HG03025 (cell line): ENCODE results near the gene CD244.
"Not testable (repeated sequence)": the region's sequence is repeated elsewhere in the genome, so short reads cannot be mapped to it uniquely, and the experiment has no call there.

ENCODE experiments used
- ATAC-seq: cut with Tn5 transposase; IDR thresholded peaks from one replicate; pipeline ENCODE4 v1.9.1; 2021; ENCODE audit warnings: mild to moderate bottlenecking, moderate library complexity; ENCODE audit not compliant: unreplicated experiment, low FRiP score

Gene CD244, protein sequence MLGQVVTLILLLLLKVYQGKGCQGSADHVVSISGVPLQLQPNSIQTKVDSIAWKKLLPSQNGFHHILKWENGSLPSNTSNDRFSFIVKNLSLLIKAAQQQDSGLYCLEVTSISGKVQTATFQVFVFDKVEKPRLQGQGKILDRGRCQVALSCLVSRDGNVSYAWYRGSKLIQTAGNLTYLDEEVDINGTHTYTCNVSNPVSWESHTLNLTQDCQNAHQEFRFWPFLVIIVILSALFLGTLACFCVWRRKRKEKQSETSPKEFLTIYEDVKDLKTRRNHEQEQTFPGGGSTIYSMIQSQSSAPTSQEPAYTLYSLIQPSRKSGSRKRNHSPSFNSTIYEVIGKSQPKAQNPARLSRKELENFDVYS

GRCh38 chr1:160862203-160863060 is at the start of gene CD244:
Gene CD244 (minus strand): TSS chr1:160862887. CDS start chr1:160862677, 210 bp downstream.
- ATAC-seq: no peak

GRCh38 chr1:160911925-160912324 is 49.2 kb upstream of the CD244 start:
- ATAC-seq: no peak

GRCh38 chr1:160911441-160911840 is 48.8 kb upstream of the CD244 start:
- ATAC-seq: no peak

DNA sequence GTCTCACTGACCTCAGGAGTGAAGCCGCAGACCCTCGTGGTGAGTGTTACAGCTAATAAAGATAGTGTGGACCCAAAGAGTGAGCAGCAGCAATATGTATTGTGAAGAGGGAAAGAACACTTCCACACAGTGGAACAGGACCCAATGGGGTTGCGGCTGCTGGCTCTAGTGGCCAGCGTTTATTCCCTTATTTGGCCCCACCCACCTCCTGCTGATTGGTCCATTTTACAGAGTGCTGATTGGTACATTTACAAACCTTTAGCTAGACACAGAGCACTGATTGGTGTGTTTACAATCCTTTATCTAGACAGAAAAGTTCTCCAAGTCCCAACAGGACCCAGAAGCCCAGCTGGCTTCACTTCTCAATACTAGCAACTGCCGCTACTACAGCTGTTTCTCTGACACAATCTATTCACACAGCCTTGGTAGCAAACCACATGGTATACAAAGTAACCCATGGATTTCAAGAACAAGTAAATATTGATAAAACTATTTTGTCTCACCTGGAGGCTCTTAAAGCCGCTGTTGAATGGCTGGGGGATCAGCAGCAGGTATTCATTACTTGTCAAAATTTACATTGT is 47.6 kb upstream of the CD244 start:
- no peak for ATAC-seq

- no peak for ATAC-seq
These were observed 45.3 kb upstream of the CD244 start for GRCh38 chr1:160907976-160908375.

- ATAC-seq: no peak
These were observed 42.9 kb upstream of the CD244 start for GRCh38 chr1:160905617-160905989.

- no peak for ATAC-seq
These were observed 42.3 kb upstream of the CD244 start for GRCh38 chr1:160904783-160905616.

DNA sequence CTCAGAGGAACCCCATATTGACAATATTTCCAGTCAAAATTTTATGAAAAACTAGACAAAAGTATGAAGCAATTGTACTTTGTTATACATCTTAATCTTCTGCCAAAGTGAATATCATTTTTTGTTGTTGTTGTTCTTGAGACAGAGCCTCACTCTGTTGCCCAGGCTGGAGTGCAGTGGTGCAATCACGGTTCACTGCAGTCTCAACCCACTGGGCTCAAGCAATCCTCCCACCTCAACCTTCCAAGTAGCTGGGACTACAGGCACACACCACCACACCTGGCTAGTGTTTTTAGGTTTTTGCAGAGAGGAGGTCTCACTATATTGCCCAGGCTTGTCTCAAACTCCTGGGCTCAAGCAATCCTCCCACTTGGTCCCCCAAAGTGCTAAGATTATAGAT is 39.6 kb upstream of the CD244 start:
- not testable (repeated sequence) for ATAC-seq

DNA sequence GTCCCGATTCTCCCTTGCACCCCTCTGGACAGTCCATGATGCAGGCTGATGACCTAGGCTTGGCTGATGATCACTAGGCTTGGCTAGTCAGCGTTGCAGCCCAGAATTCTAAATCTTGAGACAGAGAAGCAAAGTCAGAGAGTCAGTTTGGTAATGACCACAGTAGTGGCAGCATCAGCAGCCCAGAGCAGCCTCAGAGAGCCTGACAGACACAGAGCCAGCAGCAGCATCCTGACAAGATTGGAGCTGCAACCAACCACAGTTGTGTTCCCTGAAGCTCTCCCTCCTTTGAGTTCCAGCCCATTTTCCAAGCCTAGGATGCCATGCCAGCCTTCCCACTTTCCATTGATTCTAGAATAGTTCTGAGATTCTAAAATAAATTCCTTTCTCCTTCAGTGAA is 39.1 kb upstream of the CD244 start:
- ATAC-seq: no peak

DNA sequence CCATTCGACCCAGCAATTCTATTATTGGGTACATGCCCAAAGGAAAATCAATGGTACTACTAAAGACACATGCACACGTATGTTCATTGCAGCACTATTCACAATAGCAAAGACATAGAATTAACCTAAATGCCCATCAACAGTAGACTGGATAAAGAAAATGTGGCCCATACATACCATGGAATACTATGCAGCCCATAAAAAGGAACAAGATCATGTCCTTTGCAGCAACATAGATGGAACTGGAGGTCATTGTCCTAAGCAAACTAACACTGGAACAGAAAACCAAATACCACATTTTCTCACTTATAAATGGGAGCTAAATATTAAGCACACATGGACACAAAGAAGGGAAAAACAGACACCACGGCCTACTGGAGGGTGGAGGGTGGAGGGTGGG is 38.0 kb upstream of the CD244 start:
- ATAC-seq: not testable (repeated sequence)

DNA sequence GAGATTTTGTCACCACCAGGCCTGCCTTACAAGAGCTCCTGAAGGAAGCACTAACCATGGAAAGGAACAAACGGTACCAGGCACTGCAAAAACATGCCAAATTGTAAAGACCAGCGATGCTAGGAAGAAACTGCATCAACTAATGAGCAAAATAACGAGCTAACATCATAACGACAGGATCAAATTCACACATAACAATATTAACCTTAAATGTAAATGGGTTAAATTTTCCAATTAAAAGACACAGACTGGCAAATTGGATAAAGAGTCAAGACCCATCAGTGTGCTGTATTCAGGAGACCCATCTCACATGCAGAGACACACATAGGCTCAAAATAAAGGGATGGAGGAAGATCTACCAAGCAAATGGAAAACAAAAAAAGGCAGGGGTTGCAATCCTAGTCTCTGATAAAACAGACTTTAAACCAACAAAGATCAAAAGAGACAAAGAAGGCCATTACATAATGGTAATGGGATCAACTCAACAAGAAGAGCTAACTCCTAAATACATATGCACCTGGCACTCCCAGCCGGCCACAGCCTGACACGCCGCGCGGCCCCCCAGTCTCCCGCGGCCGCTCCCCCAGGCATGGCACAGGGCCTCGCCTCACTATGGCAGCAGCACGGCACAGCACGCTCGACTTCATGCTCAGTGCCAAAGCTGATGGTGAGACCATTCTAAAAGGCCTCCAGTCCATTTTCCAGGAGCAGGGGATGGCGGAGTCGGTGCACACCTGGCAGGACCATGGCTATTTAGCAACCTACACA is 31.9 kb upstream of the CD244 start:
- not testable (repeated sequence) for ATAC-seq

GRCh38 chr1:160891474-160891873 is 28.8 kb upstream of the CD244 start:
- ATAC-seq: no peak

DNA sequence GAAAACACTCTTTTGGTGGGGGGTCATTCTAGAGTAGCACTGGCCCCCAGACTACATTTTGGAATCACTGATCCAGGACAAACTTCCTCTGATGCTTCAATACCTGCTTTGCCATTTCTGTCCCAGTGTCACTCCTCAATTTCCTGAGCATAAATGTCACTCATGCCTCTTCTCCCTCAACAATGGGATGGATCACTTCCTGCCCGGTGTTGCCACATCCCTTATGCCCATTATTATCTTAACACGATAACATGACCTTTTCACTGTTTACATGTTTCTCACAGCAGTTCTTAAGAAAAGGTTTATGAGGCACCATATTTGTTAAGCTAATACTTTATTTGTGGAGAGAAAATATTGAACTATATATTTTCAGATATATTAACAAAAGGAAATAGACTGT is 26.2 kb upstream of the CD244 start:
- ATAC-seq: no peak

GRCh38 chr1:160887071-160887470 is 24.4 kb upstream of the CD244 start:
- ATAC-seq: no peak

GRCh38 chr1:160885042-160885441 is 22.4 kb upstream of the CD244 start, which contains the start of gene ITLN1:
Gene ITLN1 (minus strand): TSS chr1:160885180. CDS start chr1:160884877, 303 bp downstream.
- ATAC-seq: no peak

GRCh38 chr1:160884579-160884978 is 21.9 kb upstream of the CD244 start:
- ATAC-seq: no peak

GRCh38 chr1:160883581-160884513 is 21.2 kb upstream of the CD244 start:
- ATAC-seq: no peak

- no peak for ATAC-seq
These were observed 19.9 kb upstream of the CD244 start for GRCh38 chr1:160882582-160882981.

- ATAC-seq: not testable (repeated sequence)
These were observed 18.6 kb upstream of the CD244 start for GRCh38 chr1:160881264-160881663.
